Fibroblast of gingiva (primary cell): ENCODE measurements around the gene SDK1.

ENCODE experiments used
- DNase-seq: peaks from one replicate; pipeline ENCODE4 v3.0.0-alpha.2; 2011; ENCODE audit warnings: low read depth

The SDK1 gene

DNA sequence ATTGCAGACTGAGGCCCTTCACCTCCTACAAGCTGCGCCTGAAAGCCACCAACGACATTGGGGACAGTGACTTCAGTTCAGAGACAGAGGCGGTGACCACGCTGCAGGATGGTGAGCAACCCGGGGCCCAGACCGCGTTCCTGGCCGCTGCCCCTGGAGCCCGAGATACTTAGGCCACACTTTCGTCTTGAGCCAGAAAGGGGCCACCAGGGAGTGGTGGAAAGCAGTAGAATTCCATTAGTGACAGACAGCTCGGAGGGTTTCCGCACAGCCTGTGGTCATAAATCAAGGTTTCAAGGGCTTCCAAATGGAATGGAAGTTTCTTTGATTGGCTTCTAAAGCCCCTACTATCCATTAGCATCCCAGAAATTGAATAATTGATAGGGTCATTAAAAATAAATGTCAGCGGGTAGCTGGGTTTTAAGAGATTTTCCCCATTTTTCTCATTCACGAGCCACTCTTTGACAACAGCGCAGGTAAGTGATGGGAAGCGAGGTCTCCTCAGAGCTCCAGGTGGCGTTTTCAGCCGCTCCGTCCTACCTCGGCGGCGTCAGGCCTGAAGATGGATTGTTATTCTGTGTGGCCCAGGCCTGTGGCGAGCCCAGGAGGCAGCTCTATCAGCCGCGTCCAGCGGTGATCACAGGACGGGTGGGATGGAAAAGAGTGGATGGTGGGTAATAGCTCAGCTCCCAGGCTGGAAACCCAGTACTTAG lies 857.5 kb downstream of the SDK1 start:
- DNase-seq, result no peak

DNA sequence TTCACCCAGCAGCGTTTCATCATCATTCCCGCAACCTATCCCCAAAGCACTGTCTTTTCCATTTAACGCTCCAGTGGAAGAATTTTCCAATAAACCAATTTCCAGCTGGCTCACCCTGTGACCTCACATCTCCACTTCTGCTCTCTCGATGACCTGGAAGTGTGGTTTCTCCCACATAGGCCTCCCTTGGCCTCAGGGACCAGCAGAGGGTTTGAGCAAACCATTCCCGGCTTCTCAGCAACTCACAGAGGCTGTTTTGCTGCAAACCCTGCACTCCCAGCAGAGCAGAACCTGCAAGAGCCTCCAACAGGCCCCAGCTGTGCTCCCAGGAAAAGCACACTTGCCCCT lies 858.1 kb downstream of the SDK1 start:
- DNase-seq, result no peak

- DNase-seq, result no peak
Observed at GRCh38 chr7:4159761-4160554, 858.9 kb downstream of the SDK1 start.

GRCh38 chr7:4162884-4163564 lies 862.0 kb downstream of the SDK1 start:
- DNase-seq, result no peak

GRCh38 chr7:4163565-4164203 lies 862.6 kb downstream of the SDK1 start:
- no peak for DNase-seq

DNA sequence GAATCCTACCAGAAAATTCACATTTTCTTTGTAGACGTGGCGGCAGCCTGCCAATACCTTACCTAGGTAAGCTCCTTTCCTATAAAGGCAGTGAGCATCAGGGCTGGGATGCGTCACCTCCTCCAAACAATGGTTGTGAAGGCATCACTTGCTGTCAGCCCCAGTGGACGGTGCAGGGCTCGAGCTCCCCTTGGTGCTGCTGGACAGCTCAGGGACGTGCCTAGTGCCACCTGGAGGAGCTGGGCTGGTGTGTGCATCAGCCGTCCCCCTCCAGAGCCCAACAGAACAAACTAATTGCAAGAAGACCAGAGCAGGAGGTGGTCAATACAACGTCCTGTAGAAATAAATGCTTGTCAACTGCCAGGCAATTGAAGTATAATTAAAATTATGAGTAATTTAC lies 863.5 kb downstream of the SDK1 start:
- no peak for DNase-seq

GRCh38 chr7:4166340-4166739 lies 865.3 kb downstream of the SDK1 start:
- no peak for DNase-seq

GRCh38 chr7:4166807-4167206 lies 865.8 kb downstream of the SDK1 start:
- DNase-seq, result no peak

- DNase-seq, result no peak
Observed at GRCh38 chr7:4167385-4167910, 866.4 kb downstream of the SDK1 start.

- no peak for DNase-seq
Observed at GRCh38 chr7:4168041-4168440, 867.0 kb downstream of the SDK1 start.

DNA sequence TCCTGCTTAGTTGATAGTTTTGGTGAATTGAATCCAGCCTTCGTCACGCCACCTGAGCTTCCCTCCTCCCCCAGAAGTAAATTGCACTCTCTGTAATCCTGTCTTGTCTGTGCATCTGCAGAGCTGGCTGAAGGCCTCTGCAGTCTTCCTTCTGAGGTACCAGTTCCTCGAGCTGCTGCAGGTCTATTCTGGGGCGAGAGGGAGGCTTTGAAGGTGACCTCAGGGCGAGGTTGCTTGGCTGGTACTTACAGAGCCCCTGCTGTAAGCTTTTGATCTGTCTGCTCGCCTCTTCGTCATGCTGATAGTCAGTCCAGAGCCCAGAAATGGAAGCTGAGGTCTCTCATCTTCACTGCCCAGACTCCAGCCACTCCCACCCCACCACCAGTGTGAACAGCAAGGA lies 867.5 kb downstream of the SDK1 start:
- no peak for DNase-seq

DNA sequence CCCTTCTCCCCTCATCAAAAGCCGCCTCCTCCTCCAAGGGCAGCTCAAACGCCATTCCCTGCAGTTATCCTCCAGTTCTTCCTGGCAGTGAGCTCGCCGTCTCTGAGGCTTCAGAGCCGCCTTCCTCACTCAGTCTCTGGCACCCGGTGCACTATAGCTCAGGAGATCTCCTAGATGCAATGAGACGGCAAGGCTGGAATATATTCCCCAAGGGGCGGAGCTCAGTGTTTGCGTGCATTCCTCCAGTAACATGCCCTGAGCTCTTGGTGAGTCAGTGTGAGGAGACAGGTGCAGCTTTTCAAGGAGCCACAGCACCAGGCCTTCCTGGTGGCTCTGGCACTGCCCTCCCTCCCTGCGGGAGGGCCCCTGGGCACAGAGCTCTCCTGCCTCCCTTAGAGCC lies 868.4 kb downstream of the SDK1 start:
- no peak for DNase-seq

GRCh38 chr7:4170997-4171786 lies 870.1 kb downstream of the SDK1 start:
- no peak for DNase-seq

DNA sequence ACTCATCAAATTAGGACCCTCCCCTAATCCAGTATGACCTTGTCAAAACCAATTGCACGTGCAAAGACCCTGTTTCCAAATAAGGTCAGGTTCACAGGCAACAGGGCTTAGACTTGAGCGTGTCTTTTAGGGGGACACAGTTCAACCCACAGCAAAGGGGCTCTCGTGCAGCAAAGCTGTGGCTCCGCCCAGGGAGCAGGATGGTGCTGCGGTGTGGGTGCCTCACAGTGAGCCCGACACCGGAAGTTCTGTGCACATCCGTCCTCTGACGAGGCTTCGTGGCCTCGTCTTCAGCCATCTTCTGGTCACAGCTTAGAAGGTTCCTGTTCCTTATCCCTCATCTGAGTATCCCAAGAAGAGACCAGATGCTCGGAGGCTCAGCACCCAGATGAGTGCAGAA lies 871.8 kb downstream of the SDK1 start:
- DNase-seq, result no peak

GRCh38 chr7:4173615-4174014 lies 872.6 kb downstream of the SDK1 start:
- no peak for DNase-seq

- no peak for DNase-seq
Observed at GRCh38 chr7:4174016-4174415, 873.0 kb downstream of the SDK1 start.

- no peak for DNase-seq
Observed at GRCh38 chr7:4174451-4174850, 873.4 kb downstream of the SDK1 start.

DNA sequence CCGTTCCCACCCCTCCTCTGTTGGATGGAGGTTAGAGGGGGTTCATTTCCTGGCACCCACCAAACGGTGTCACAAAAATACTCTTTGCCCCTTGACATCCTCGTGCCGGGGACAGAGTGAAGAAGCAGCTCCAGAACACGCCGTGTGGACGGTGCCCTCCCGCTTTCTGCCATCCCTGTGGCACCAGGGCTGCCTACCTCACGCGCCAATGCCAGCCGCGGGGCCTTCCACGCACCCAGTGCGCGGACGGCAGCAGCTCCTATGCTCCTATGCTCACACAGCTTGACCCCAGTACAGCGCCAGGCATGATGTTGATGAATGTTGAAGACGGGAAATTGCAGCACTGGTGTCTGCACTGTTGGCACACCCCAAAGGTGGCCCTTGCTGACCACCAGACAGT lies 873.8 kb downstream of the SDK1 start:
- DNase-seq, result no peak

- DNase-seq, result no peak
Observed at GRCh38 chr7:4175346-4175973, 874.4 kb downstream of the SDK1 start.

DNA sequence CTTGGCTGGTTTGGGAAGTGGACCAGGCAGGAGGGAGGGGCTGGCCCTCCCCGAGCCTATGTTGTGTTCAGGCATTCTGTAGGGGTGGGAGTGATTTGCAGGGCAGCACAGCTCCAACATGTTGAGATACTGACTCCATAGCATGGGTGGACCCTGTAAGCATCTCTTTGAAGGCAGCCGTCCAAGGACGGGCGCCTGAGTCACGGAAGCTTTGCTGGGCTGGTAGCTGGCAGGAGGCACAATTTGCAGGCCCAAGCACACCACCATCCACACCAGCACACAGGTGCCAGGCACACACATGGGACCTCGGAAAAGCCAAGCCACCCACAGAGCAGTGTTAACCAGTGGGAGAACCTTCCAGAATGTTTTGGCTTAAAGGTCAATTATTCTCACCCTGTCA lies 875.9 kb downstream of the SDK1 start:
- DNase-seq, result no peak

DNA sequence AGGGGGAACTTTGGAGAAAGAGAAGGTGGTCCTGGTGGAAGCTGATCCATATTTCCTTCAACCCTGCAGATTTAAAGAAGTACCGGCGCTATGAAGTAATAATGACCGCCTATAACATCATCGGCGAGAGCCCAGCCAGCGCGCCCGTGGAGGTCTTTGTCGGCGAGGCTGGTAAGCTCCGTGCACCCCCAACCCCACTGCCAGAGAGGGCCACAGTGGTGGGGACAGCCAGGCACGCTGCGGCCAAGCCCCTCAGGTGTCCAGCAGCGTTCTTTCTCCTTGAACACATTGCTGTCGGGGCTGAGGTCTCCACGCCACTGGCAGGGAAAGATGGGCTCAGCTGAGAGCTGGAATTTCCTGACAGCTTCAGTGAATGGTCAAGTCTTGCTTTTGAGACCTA lies 877.4 kb downstream of the SDK1 start:
- DNase-seq, result no peak
